HEK293 (cell line): ENCODE results near the gene ZFAND3.

Experiments used
- CTCF ChIP-seq: fragments of 450-650 bp; formaldehyde crosslinking; IDR thresholded peaks from 2 replicates; pipeline ENCODE4 v1.5.1; 2016; ENCODE audit warnings: missing biosample characterization, missing genetic modification characterization
- ZBTB7A ChIP-seq: fragments of 450-650 bp; formaldehyde crosslinking; IDR thresholded peaks from 2 replicates; pipeline ENCODE4 v1.5.1; 2016; ENCODE audit warnings: low read depth, missing biosample characterization, missing genetic modification characterization
- ZNF324 ChIP-seq: fragments of 450-650 bp; formaldehyde crosslinking; IDR thresholded peaks from 2 replicates; pipeline ENCODE4 v1.5.1; 2016; ENCODE audit warnings: missing biosample characterization, missing genetic modification characterization
- ZNF626 ChIP-seq: fragments of 450-650 bp; sonication (Bioruptor Pico); formaldehyde crosslinking; IDR thresholded peaks from 2 replicates; pipeline ENCODE4 v1.5.1; 2018; ENCODE audit warnings: missing biosample characterization, missing genetic modification characterization, inconsistent platforms
- ZSCAN30 ChIP-seq: fragments of 450-650 bp; IDR thresholded peaks from 2 replicates; pipeline ENCODE4 v1.5.1; 2018; ENCODE audit warnings: missing biosample characterization, mild to moderate bottlenecking, missing genetic modification characterization, moderate library complexity
- TF ChIP-seq, protein P1 (sequence below): fragments of 450-650 bp; formaldehyde crosslinking; IDR thresholded peaks from 2 replicates; pipeline ENCODE4 v1.5.1; 2016; ENCODE audit warnings: missing biosample characterization, missing genetic modification characterization

- TF ChIP-seq CTCF (tag by site-specific recombination) (no peak), ZNF324 (tag by site-specific recombination) (no peak), ZSCAN30 (no peak), ZBTB7A (tag by site-specific recombination) (no peak), ZNF626 (tag by site-specific recombination) (no peak)
- TF ChIP-seq, protein P1, sequence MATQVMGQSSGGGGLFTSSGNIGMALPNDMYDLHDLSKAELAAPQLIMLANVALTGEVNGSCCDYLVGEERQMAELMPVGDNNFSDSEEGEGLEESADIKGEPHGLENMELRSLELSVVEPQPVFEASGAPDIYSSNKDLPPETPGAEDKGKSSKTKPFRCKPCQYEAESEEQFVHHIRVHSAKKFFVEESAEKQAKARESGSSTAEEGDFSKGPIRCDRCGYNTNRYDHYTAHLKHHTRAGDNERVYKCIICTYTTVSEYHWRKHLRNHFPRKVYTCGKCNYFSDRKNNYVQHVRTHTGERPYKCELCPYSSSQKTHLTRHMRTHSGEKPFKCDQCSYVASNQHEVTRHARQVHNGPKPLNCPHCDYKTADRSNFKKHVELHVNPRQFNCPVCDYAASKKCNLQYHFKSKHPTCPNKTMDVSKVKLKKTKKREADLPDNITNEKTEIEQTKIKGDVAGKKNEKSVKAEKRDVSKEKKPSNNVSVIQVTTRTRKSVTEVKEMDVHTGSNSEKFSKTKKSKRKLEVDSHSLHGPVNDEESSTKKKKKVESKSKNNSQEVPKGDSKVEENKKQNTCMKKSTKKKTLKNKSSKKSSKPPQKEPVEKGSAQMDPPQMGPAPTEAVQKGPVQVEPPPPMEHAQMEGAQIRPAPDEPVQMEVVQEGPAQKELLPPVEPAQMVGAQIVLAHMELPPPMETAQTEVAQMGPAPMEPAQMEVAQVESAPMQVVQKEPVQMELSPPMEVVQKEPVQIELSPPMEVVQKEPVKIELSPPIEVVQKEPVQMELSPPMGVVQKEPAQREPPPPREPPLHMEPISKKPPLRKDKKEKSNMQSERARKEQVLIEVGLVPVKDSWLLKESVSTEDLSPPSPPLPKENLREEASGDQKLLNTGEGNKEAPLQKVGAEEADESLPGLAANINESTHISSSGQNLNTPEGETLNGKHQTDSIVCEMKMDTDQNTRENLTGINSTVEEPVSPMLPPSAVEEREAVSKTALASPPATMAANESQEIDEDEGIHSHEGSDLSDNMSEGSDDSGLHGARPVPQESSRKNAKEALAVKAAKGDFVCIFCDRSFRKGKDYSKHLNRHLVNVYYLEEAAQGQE (tag by site-specific recombination) = no peak
Observed at GRCh38 chr6:38105066-38105465, 285.5 kb downstream of the ZFAND3 start.
